ENCODE data around the gene ZNF662.

The ZNF662 gene

GRCh38 chr3:42906070-42906847, at the start of gene ZNF662:
TSS of gene ZNF662 (plus strand) at chr3:42906142. CDS start at chr3:42908115, 1,973 bp downstream.
- peak; percentile 42 to 78 for DNase-seq
- peaks cover 0 to 21% (median 12%) of the 10 kb centered on the region in 4 donors for H3K4me1 ChIP-seq
- H3K27ac ChIP-seq, result peak within 1 kb of the TSS; percentile 75 to 76
- H3K27me3 ChIP-seq, result no peaks in the 10 kb centered on the region
- TF ChIP-seq CTCF (IDR thresholded peaks at IDR 0.05), result no peak
- peaks cover 24 to 37% (median 33%) of the 10 kb centered on the region in 3 donors for H3K36me3 ChIP-seq
- intact Hi-C loops (cut with DNase I; ENCODE audit: low total_unique reads), result no loop called here
- H3K4me3 ChIP-seq, result peak within 1 kb of the TSS; percentile 67 to 84
- peaks cover 0 to 7% (median 3%) of the 10 kb centered on the region in 3 donors for H3K9me3 ChIP-seq

GRCh38 chr3:42856544-42856943, 49.4 kb upstream of the ZNF662 start:
- Histone ChIP-seq H3K4me1 (peaks cover 0 to 20% (median 16%) of the 10 kb centered on the region in 4 donors), H3K9me3 (no peaks in the 10 kb centered on the region), H3K4me3 (no peak overlapping the region), H3K27ac (no peak overlapping the region), H3K27me3 (no peaks in the 10 kb centered on the region), H3K36me3 (peaks cover 0 to 4% (median 0%) of the 10 kb centered on the region in 3 donors)
- TF ChIP-seq CTCF (IDR thresholded peaks at IDR 0.05), result no peak
- intact Hi-C loops (cut with DNase I; ENCODE audit: low total_unique reads), result no loop called here
- DNase-seq, result no peak

GRCh38 chr3:42864321-42864950, 41.5 kb upstream of the ZNF662 start:
- DNase-seq, result no peak
- intact Hi-C loops (cut with DNase I; ENCODE audit: low total_unique reads), result no loop called here
- H3K27me3 ChIP-seq, result no peaks in the 10 kb centered on the region
- no peak overlapping the region for H3K27ac ChIP-seq
- TF ChIP-seq CTCF (IDR thresholded peaks at IDR 0.05), result no peak
- no peaks in the 10 kb centered on the region for H3K4me1 ChIP-seq
- H3K9me3 ChIP-seq, result no peaks in the 10 kb centered on the region
- no peak overlapping the region for H3K4me3 ChIP-seq
- H3K36me3 ChIP-seq, result no peaks in the 10 kb centered on the region

GRCh38 chr3:42865256-42865655, 40.7 kb upstream of the ZNF662 start:
- no peak overlapping the region for H3K27ac ChIP-seq
- no peak for TF ChIP-seq CTCF (IDR thresholded peaks at IDR 0.05)
- intact Hi-C loops (cut with DNase I; ENCODE audit: low total_unique reads), result no loop called here
- H3K27me3 ChIP-seq, result no peaks in the 10 kb centered on the region
- H3K4me3 ChIP-seq, result no peak overlapping the region
- H3K9me3 ChIP-seq, result no peaks in the 10 kb centered on the region
- H3K36me3 ChIP-seq, result no peaks in the 10 kb centered on the region
- no peak for DNase-seq
- H3K4me1 ChIP-seq, result no peaks in the 10 kb centered on the region

- intact Hi-C loops (cut with DNase I; ENCODE audit: low total_unique reads), result no loop called here
- H3K4me1 ChIP-seq, result peaks cover 0 to 10% (median 0%) of the 10 kb centered on the region in 4 donors
- H3K27me3 ChIP-seq, result no peaks in the 10 kb centered on the region
- H3K27ac ChIP-seq, result no peak overlapping the region
- no peak for DNase-seq
- H3K4me3 ChIP-seq, result no peak overlapping the region
- TF ChIP-seq CTCF (IDR thresholded peaks at IDR 0.05), result no peak
- no peaks in the 10 kb centered on the region for H3K36me3 ChIP-seq
- no peaks in the 10 kb centered on the region for H3K9me3 ChIP-seq
Observed at GRCh38 chr3:42867138-42867537, 38.8 kb upstream of the ZNF662 start.

Data from tibial artery (tissue), 4 donors.